COLO668 (cell line): ENCODE data around the gene TMEM150B.
A peak's percentile ranks its signal among the peaks of the same experiment; 100 is the strongest.
"Not testable (repeated sequence)": the region's sequence is repeated elsewhere in the genome, so short reads cannot be mapped to it uniquely, and the experiment has no call there.

Experiments
- DNase-seq: peaks from one replicate; lab custom pipeline; 2025; ENCODE audit not compliant: unreplicated experiment; lab: John Stamatoyannopoulos, UW

Gene TMEM150B

GRCh38 chr19:55339889-55340783 lies 15.0 kb upstream of the TMEM150B start:
- DNase-seq = no peak

GRCh38 chr19:55339105-55339888 lies 14.2 kb upstream of the TMEM150B start, which contains the start of gene KMT5C:
TSS of gene KMT5C (plus strand) at chr19:55339876. CDS start at chr19:55341937, 2,061 bp downstream.
- DNase-seq = peak; percentile 100

- DNase-seq = no peak
Observed at GRCh38 chr19:55336101-55336500, 11.0 kb upstream of the TMEM150B start.

GRCh38 chr19:55333870-55334269 lies 8.7 kb upstream of the TMEM150B start:
- DNase-seq = peak; percentile 58

- DNase-seq = not testable (repeated sequence)
Observed at GRCh38 chr19:55329791-55330190, 4.7 kb upstream of the TMEM150B start.

- DNase-seq = not testable (repeated sequence)
Observed at GRCh38 chr19:55328774-55329318, 3.7 kb upstream of the TMEM150B start.

GRCh38 chr19:55324662-55325061 lies 479 bp downstream of the TMEM150B start:
- no peak for DNase-seq

- no peak for DNase-seq
Observed at GRCh38 chr19:55322204-55322885, 2.8 kb downstream of the TMEM150B start.

- no peak for DNase-seq
Observed at GRCh38 chr19:55321466-55322137, 3.5 kb downstream of the TMEM150B start.

GRCh38 chr19:55320844-55321419 lies 4.2 kb downstream of the TMEM150B start:
- no peak for DNase-seq

- peak; percentile 66 for DNase-seq
Observed at GRCh38 chr19:55319785-55320184, 5.4 kb downstream of the TMEM150B start.

- no peak for DNase-seq
Observed at GRCh38 chr19:55316646-55317045, 8.5 kb downstream of the TMEM150B start.

GRCh38 chr19:55315956-55316525 lies 9.1 kb downstream of the TMEM150B start:
- DNase-seq = no peak

GRCh38 chr19:55314396-55314795 lies 10.7 kb downstream of the TMEM150B start:
- DNase-seq = no peak

GRCh38 chr19:55312621-55313512 lies 12.3 kb downstream of the TMEM150B start:
- DNase-seq = no peak

GRCh38 chr19:55311797-55312196 lies 13.3 kb downstream of the TMEM150B start:
- no peak for DNase-seq

- DNase-seq = no peak
Observed at GRCh38 chr19:55311397-55311796, 13.7 kb downstream of the TMEM150B start.

GRCh38 chr19:55310498-55310897 lies 14.6 kb downstream of the TMEM150B start:
- DNase-seq = no peak

- DNase-seq = no peak
Observed at GRCh38 chr19:55309448-55309847, 15.7 kb downstream of the TMEM150B start.
